WI38 (cell line): ENCODE measurements around the gene LMAN2L.

Experiments used
- H3K4me3 ChIP-seq: 2 replicates; pipeline ENCODE4 v1.5.1; 2011; ENCODE audit warnings: low read depth, mild to moderate bottlenecking, control low read depth, low read length
- TF ChIP-seq, protein P1 (sequence below): IDR thresholded peaks from 2 replicates; pipeline ENCODE4 v1.5.1; 2012; ENCODE audit warnings: low read depth, mild to moderate bottlenecking, control low read depth, low read length

Gene LMAN2L

DNA sequence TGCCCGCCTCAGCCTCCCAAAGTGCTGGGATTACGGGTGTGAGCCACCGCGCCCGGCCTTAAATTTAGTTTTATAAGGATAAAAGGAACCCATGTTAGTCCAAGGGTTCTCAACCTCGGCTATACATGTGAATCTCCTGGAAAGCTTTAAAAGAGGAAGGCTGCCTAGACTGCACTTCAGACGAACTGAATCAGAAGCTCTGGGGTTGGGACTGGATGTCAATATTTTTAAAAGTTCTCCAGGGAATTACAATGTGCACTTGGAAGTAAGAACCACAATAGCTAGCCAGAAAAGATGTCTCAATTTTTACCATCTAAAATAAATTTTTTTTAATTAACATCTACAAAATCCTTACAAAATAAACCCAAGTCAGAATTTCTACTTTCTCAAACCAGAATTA, 10.1 kb downstream of the LMAN2L start:
- TF ChIP-seq, protein P1, sequence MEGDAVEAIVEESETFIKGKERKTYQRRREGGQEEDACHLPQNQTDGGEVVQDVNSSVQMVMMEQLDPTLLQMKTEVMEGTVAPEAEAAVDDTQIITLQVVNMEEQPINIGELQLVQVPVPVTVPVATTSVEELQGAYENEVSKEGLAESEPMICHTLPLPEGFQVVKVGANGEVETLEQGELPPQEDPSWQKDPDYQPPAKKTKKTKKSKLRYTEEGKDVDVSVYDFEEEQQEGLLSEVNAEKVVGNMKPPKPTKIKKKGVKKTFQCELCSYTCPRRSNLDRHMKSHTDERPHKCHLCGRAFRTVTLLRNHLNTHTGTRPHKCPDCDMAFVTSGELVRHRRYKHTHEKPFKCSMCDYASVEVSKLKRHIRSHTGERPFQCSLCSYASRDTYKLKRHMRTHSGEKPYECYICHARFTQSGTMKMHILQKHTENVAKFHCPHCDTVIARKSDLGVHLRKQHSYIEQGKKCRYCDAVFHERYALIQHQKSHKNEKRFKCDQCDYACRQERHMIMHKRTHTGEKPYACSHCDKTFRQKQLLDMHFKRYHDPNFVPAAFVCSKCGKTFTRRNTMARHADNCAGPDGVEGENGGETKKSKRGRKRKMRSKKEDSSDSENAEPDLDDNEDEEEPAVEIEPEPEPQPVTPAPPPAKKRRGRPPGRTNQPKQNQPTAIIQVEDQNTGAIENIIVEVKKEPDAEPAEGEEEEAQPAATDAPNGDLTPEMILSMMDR: no peak
- no peak overlapping the region for H3K4me3 ChIP-seq

DNA sequence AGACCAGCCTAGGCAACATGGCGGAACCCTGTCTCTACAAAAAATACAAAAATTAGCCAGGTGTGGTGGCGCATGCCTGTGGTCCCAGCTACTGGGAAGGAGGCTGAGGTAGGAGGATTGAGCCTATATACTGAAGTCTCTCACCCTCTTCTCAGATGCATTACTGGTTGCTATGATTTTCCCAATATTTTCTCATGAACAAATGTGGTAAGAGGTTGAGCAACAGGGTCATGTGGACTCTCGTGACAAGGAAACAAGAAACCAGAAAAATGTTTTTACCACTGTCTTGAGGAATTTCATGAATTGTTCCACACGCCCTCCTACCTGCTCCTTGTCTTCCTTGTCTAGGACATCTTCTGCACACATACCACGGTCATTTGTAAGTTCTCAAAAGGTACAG, 12.4 kb downstream of the LMAN2L start:
- TF ChIP-seq, protein P1: no peak
- no peak overlapping the region for H3K4me3 ChIP-seq

DNA sequence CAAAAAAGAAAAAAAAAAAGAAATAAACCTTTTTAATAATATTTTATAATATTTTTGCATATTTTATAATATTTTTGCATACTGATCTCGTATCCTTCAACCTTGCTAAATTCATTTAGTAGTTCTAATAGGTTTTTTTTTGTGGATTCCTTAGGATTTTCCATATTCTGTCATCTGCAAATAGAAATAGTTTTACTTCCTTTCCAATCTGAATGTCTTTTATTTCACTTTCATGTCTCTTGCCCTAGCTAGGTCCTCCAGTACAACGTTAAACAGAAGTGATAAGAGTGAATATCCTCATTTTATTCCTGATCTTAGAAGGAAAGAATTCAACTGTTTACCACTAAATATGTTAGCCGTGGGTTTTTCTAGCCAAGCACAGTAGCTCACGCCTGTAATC, 13.7 kb downstream of the LMAN2L start:
- TF ChIP-seq, protein P1: no peak

DNA sequence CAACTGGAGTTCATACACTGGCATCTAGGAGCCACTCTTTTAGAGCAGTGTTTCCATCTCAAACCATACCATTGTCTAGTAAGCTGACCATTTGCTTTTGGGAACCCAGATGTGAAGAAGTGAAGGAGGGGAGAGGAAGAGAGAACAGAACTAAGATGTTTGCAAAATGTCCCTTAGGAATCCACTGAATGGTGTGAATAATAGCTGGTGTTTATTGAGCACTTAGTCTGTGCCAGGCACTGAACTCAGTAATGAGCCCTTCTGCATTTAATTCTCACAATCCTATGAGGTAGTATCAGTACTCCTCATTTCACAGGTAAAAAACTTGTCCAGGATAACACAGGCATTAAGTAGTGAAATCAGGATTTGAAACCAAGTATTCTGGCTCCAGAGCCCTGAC, 23.5 kb downstream of the LMAN2L start:
- TF ChIP-seq, protein P1: no peak
- no peak overlapping the region for H3K4me3 ChIP-seq

More for the DNA sequence above, 13.7 kb downstream of the LMAN2L start:
- no peak overlapping the region for H3K4me3 ChIP-seq

DNA sequence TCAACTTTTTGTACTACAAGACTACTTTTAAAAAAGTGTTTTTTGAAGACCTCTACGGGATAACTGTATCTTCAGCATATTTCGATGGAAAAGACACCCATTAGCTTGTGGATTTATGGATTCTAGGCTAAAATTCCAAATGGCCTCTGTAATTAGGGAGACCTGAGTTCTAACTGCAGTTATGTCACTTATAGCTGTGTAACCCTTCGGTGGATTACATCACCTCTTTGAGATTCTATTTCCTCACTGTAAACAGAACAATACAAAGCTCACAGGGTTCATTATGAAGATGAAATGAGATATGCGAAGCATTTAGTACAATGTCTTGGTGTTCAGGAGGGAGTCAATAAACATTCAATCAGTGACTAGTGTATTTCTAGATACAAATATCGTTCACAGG, 24.2 kb downstream of the LMAN2L start:
- no peak overlapping the region for H3K4me3 ChIP-seq
- TF ChIP-seq, protein P1: no peak

DNA sequence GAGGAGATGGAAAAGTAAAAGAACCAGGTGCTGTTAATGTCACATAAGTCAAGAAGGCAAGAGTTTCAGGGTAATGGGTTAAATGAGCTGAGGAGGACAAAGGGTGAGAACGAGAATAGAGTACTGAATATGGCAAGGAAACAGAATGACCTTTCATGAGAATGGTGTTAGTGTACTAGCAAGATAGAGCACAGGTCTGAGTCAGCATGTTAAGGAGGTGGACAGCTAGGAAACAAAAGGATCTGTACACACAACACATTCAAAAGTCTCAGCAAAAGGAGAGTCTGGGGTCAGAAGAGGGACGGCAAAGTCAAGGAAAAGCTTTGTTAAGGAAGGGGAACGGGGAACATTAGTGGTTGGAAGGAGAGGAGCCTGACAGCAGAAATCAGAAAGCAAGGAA, 28.9 kb downstream of the LMAN2L start:
- TF ChIP-seq, protein P1: no peak
- H3K4me3 ChIP-seq: no peak overlapping the region

DNA sequence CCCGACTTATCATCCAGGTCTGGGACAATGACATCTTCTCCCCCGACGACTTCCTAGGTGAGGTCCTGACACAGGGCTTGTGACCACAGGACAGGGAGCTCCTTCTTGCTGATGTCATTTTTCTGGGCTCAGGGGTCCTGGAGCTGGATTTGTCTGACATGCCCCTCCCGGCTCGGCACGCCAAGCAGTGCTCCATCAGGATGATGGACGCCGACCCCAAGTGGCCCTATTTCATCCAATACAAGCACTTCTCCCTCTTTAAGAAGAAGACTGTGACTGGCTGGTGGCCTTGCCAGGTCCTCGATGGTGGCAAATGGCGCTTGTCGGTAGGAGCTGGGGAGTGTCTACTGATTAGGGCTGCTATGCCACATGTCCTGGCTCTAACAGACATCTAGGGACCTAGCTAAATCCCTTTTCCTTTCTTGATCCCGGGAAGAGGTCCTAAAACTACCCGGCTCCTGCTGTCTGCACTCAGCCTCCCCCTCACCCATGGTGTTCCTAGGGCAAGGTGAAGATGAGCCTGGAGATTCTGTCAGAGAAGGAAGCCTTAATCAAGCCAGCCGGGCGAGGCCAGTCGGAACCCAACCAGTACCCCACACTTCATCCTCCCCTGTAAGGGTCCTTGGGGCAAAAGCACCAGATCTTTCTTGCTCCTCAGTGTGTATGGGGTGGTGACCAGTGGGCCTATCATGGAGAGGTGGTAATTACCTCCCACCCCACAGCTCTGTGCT, 36.7 kb downstream of the LMAN2L start:
- TF ChIP-seq, protein P1: no peak
- no peak overlapping the region for H3K4me3 ChIP-seq
